Upper lobe of left lung (tissue), 6 donors: ENCODE results near the gene BID. TPM values are rescaled to one million over a fixed set of nuclear protein-coding genes. Genes with fewer than 3 reads are reported as not detected.
A peak's percentile ranks its signal among the peaks of the same experiment; 100 is the strongest.

Experiments
- ATAC-seq, 2 donors: fragments of 200-7000 bp; cut with Tn5 transposase; one replicate each; pipeline ENCODE4 v1.9.1; 2022; ENCODE audit warnings: mild to moderate bottlenecking in 2 of 2, moderate library complexity in 2 of 2; ENCODE audit not compliant: low FRiP score in 2 of 2
- DNase-seq, 2 donors: peaks; one replicate each; pipeline ENCODE4 v3.0.0-alpha.2; 2019 to 2020
- H3K27ac ChIP-seq, 4 donors: fragments of 200-600 bp; sonication (generic); one replicate each; pipeline ENCODE4 v1.5.1; 2016 to 2019
- H3K27me3 ChIP-seq, 4 donors: fragments of 200-600 bp; sonication (generic); one replicate each; pipeline ENCODE4 v1.5.1; 2017 to 2019
- H3K36me3 ChIP-seq, 4 donors: fragments of 200-600 bp; sonication (generic); one replicate each; pipeline ENCODE4 v1.5.1; 2016 to 2019
- H3K4me1 ChIP-seq, 4 donors: fragments of 200-600 bp; sonication (generic); one replicate each; pipeline ENCODE4 v1.5.1; 2018 to 2019
- H3K4me3 ChIP-seq, 4 donors: fragments of 200-600 bp; sonication (generic); one replicate each; pipeline ENCODE4 v1.5.1; 2017 to 2019; ENCODE audit warnings: mild to moderate bottlenecking in 2 of 4, moderate library complexity in 1 of 4
- H3K9me3 ChIP-seq, 4 donors: fragments of 200-600 bp; sonication (generic); one replicate each; pipeline ENCODE4 v1.5.1; 2018 to 2019
- EP300 ChIP-seq, 4 donors: sonication (generic); formaldehyde crosslinking; IDR thresholded peaks; one replicate each; pipeline ENCODE4 v1.5.1; 2017; ENCODE audit warnings: antibody characterized with exemption in 4 of 4, control low read depth in 2 of 4
- POLR2A ChIP-seq, 4 donors: fragments of 450-650 bp; IDR thresholded peaks; one replicate each; pipeline ENCODE4 v1.5.1; 2016 to 2017; ENCODE audit warnings: antibody characterized with exemption in 4 of 4, mild to moderate bottlenecking in 2 of 4
- POLR2AphosphoS5 ChIP-seq, 2 donors: sonication (generic); formaldehyde crosslinking; IDR thresholded peaks; one replicate each; pipeline ENCODE4 v1.5.1; 2017; ENCODE audit warnings: antibody characterized with exemption in 2 of 2
- WGBS, 2 donors: methylation state at CpG; one replicate each; pipeline ENCODE4 v1.1.5; 2017 to 2018; 5-methylcytosine and 5-hydroxymethylcytosine counted together
- total RNA-seq, 6 donors: library from RNA; depleted of rRNA in 4 of 6; stranded (reverse); fragments of >200 nt in 4 of 6; gene quantifications; one replicate each; pipeline versions ENCODE4 v1.1.0 to v1.2.1, GENCODE V29; 2016 to 2021
- TF ChIP-seq, protein P1 (sequence below), 6 experiments: fragments of 450-650 bp in 4 of 6; fragments of 200-600 bp in 2 of 6; sonication (generic) in 2 of 6; IDR thresholded peaks; one replicate each; pipeline ENCODE4 v1.5.1; 2016 to 2019; ENCODE audit warnings: antibody characterized with exemption in 6 of 6
- donor health status: DM: no; HTN: no; CAD: no; lungs with moderate emphysema.
- donor health status: DM: no; HTN: yes; CAD: no; lungs with severe emphysema.

The BID gene
- total RNA-seq, 6 donors from 2014 or later = 10.5 to 55.9 (median 27.3) TPM

DNA sequence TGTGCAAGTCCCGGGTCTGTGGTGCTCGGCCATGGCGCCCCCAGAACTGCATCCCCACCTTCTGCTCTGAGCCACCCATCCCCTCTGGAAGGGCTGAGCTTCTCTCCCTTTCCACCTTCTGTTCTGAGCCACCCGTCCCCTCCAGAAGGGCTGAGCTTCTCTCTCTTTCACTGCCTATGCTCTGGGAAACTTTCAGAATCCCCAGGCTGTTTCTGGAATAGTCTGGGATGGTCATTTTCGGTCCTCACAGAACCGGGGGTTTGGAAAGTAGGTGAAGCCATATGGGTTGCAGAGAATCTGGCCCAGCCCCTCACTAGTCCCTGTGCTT, 3.4 kb upstream of the BID start:
- H3K27ac ChIP-seq = peak overlapping the region; percentile 81 to 89 (median 88)
- H3K9me3 ChIP-seq = no peaks in the 10 kb centered on the region
- peaks cover 21 to 52% (median 38%) of the 10 kb centered on the region in 4 donors for H3K4me1 ChIP-seq
- peak overlapping the region in 3 of 4 donors; percentile 30 to 45 (median 45) for H3K4me3 ChIP-seq
- no peaks in the 10 kb centered on the region for H3K27me3 ChIP-seq
- TF ChIP-seq EP300 (IDR thresholded peaks at IDR 0.05) (no peak), POLR2A (IDR thresholded peaks at IDR 0.05) (no peak), POLR2AphosphoS5 (IDR thresholded peaks at IDR 0.05) (no peak)
- TF ChIP-seq, protein P1, sequence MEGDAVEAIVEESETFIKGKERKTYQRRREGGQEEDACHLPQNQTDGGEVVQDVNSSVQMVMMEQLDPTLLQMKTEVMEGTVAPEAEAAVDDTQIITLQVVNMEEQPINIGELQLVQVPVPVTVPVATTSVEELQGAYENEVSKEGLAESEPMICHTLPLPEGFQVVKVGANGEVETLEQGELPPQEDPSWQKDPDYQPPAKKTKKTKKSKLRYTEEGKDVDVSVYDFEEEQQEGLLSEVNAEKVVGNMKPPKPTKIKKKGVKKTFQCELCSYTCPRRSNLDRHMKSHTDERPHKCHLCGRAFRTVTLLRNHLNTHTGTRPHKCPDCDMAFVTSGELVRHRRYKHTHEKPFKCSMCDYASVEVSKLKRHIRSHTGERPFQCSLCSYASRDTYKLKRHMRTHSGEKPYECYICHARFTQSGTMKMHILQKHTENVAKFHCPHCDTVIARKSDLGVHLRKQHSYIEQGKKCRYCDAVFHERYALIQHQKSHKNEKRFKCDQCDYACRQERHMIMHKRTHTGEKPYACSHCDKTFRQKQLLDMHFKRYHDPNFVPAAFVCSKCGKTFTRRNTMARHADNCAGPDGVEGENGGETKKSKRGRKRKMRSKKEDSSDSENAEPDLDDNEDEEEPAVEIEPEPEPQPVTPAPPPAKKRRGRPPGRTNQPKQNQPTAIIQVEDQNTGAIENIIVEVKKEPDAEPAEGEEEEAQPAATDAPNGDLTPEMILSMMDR (IDR thresholded peaks at IDR 0.05) = no peak
- DNase-seq (no peak), ATAC-seq (no peak)
- no peaks in the 10 kb centered on the region for H3K36me3 ChIP-seq
- 56 to 88% methylated on average over 6 of the region's 6 CpGs for WGBS, 2 donors

DNA sequence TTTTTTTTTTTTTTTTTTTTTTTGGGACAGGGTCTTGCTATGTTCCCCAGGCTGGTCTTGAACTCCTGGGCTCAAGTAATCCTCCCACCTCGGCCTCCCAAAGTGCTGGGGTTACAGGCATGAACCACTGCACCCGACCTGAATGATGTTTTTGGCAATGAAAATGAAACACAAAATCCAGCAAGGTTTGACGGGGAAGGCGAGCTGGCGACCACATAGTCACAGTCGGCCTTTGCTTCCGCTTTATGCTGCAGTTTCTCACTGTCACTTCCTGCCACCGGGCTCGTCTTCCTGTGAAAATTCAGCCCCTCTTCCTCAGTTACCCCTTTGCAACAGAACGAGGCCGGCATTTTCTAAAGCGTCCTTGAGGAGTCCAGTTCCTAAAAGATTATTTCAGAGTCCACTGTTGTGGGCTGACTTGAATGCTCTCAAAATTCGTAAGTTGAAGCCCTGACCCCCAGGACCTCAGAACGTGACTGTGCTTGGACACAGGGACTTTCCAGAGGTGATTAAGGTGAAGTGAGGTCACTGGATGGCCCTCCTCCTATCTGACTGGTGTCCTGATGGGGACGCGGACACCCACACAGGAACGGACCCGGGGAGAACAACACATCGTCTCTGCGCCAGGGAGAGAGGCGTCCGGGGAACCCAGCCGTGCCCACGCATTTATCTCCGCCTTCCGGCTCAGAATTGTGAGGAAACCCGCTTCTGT, 2.9 kb upstream of the BID start:
- H3K4me1 ChIP-seq = peaks cover 24 to 55% (median 41%) of the 10 kb centered on the region in 4 donors
- H3K27me3 ChIP-seq = no peaks in the 10 kb centered on the region

DNA sequence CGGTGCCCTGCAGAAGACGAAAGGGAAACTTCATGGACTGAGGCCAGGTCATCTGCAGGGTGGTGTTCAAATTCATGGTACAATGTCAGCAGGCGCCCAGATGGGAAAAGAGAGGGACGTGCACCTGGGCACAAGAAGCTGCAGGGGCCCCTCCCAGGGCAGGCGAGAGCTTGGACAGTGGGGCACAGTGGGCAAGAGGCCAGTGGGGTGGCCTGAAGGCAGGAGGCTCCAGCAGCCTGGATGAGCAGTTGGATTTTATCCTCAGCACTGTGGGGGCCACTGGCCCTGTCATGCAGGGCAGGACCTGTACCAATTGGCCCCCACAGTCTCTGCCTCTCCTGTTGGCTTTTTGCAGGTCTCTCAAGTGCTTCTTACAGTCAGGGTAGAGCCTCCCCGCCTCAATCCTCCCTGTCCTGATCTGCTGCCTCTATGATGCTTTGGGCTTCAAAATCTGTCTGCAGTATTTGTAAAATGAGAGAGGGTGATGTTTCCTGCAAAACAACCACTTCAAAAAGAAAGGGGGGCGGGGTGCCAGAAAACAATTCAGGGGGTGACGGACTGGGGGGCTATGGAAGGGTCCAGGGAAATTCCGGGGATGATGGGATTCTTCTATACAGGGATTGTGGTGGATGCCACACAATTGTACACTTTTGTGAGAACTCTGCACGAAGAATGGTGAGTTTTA, 1.7 kb upstream of the BID start:
- Histone ChIP-seq H3K4me3 (no peak overlapping the region), H3K9me3 (no peaks in the 10 kb centered on the region), H3K4me1 (peaks cover 12 to 51% (median 36%) of the 10 kb centered on the region in 4 donors), H3K27ac (peak overlapping the region in 1 of 4 donors; percentile 88), H3K27me3 (no peaks in the 10 kb centered on the region), H3K36me3 (no peaks in the 10 kb centered on the region)
- 95 to 96% methylated on average over 10 of the region's 10 CpGs for WGBS, 2 donors
- ATAC-seq (no peak), DNase-seq (no peak)
- TF ChIP-seq, protein P1 (IDR thresholded peaks at IDR 0.05) = no peak
- TF ChIP-seq POLR2AphosphoS5 (IDR thresholded peaks at IDR 0.05) (no peak), EP300 (IDR thresholded peaks at IDR 0.05) (no peak), POLR2A (IDR thresholded peaks at IDR 0.05) (no peak)

More for the DNA sequence above, 2.9 kb upstream of the BID start:
- TF ChIP-seq POLR2AphosphoS5 (IDR thresholded peaks at IDR 0.05) = peak; percentile 19 to 26
- TF ChIP-seq, protein P1 (IDR thresholded peaks at IDR 0.05) = no peak
- TF ChIP-seq POLR2A (IDR thresholded peaks at IDR 0.05) = peak in 1 of 4 donors; percentile 41
- no peak for TF ChIP-seq EP300 (IDR thresholded peaks at IDR 0.05)
- 54 to 62% methylated on average over 27 of the region's 27 CpGs for WGBS, 2 donors
- Histone ChIP-seq H3K27ac (peak overlapping the region; percentile 81 to 89 (median 88)), H3K36me3 (no peaks in the 10 kb centered on the region), H3K9me3 (no peaks in the 10 kb centered on the region), H3K4me3 (peak overlapping the region in 3 of 4 donors; percentile 30 to 45 (median 45))
- ATAC-seq (peak in 1 of 2 donors; percentile 1), DNase-seq (peak; percentile 56 to 72)

- H3K9me3 ChIP-seq = no peaks in the 10 kb centered on the region
- 81 to 86% methylated on average over 25 to 27 of the region's 27 CpGs for WGBS, 2 donors
- H3K36me3 ChIP-seq = no peaks in the 10 kb centered on the region
- TF ChIP-seq POLR2A (IDR thresholded peaks at IDR 0.05) (no peak), POLR2AphosphoS5 (IDR thresholded peaks at IDR 0.05) (no peak), EP300 (IDR thresholded peaks at IDR 0.05) (no peak)
- TF ChIP-seq, protein P1 (IDR thresholded peaks at IDR 0.05) = no peak
- peak overlapping the region in 1 of 4 donors; percentile 91 for H3K27ac ChIP-seq
- DNase-seq (no peak), ATAC-seq (no peak)
- peaks cover 12 to 55% (median 33%) of the 10 kb centered on the region in 4 donors for H3K4me1 ChIP-seq
- peak overlapping the region in 2 of 4 donors; percentile 84 to 92 for H3K4me3 ChIP-seq
- H3K27me3 ChIP-seq = no peaks in the 10 kb centered on the region
Measured at GRCh38 chr22:17774926-17775685, 837 bp upstream of the BID start.
